ENCODE measurements around the gene BAX. TPM values are rescaled to one million over a fixed set of nuclear protein-coding genes. Genes with fewer than 3 reads are reported as not detected.

Gene BAX
- total and polyA plus RNA-seq, 2 of the 13 experiments (the other 11 are each of a cell fraction or from before 2014, with no cell fraction given), result 139 to 176 TPM

GRCh38 chr19:48975947-48976847 is 21.5 kb downstream of the BAX start (continued):
- TF ChIP-seq IRX3 (CRISPR knock-in tag; IDR thresholded peaks at IDR 0.05; ENCODE audit: borderline replicate concordance, low read depth), result no peak
- TF ChIP-seq MEIS2 (CRISPR knock-in tag; IDR thresholded peaks at IDR 0.05), result no peak
- no peak for TF ChIP-seq ZNF317 (CRISPR knock-in tag; IDR thresholded peaks at IDR 0.05)

GRCh38 chr19:48977061-48977460 is 22.4 kb downstream of the BAX start:
- no peak overlapping the region for H3K4me2 ChIP-seq (ENCODE audit: low read depth, low read length)
- FAIRE-seq (no peak), ATAC-seq (no peak), DNase-seq (ENCODE audit: low spot score) (no peak)
- 94% methylated on average over 2 of the region's 2 CpGs for WGBS (ENCODE audit: low lambda C conversion rate)
- H3K4me1 ChIP-seq (ENCODE audit: insufficient read depth, low read length), result no peaks in the 10 kb centered on the region
- no peak overlapping the region for H3K27ac ChIP-seq (ENCODE audit: extremely low read length, insufficient read depth, low read length)
- intact Hi-C loops (cut with micrococcal nuclease; ENCODE audit: unreplicated experiment), result no loop called here
- no peak overlapping the region for H3K9ac ChIP-seq (ENCODE audit: insufficient read depth, low read depth, low read length)
- H4K20me1 ChIP-seq (ENCODE audit: insufficient read depth, low read length), result no peaks in the 10 kb centered on the region
- TF ChIP-seq PRDM10 (CRISPR knock-in tag; IDR thresholded peaks at IDR 0.05; ENCODE audit: low read depth), result no peak
- no peak for TF ChIP-seq ARID2 (CRISPR knock-in tag; IDR thresholded peaks at IDR 0.05; ENCODE audit: borderline replicate concordance)
- TF ChIP-seq ZNF614 (CRISPR knock-in tag; IDR thresholded peaks at IDR 0.05; ENCODE audit: borderline replicate concordance), result no peak
- H3K36me3 ChIP-seq (replicated peaks in 1 of 2; ENCODE audit: control insufficient read depth in 1 of 2, insufficient read depth in 2 of 2, low read length in 2 of 2), result peaks cover 13 to 31% of the 10 kb centered on the region in 2 experiments; a peak in 4 of 5 replicates
- H2AFZ ChIP-seq (ENCODE audit: low read length), result no peak overlapping the region
- CTCF ChIA-PET (ENCODE audit: low intra/inter-chr PET ratio, low total read pairs), result no interaction called here
- no peaks in the 10 kb centered on the region for H3K27me3 ChIP-seq (ENCODE audit: control insufficient read depth in 1 of 2, insufficient read depth in 2 of 2, low read length in 2 of 2)
- no peaks in the 10 kb centered on the region for H3K79me2 ChIP-seq (ENCODE audit: insufficient read depth, low read length)
- H3K9me3 ChIP-seq (ENCODE audit: low read length), result no peaks in the 10 kb centered on the region
- POLR2A ChIA-PET, result interaction anchor here (4.1 kb wide), 1 partner anchor 16 kb away, joined by 18 read pairs; the partner anchor contains the start of genes GYS1 and RUVBL2
- no peak overlapping the region for H3K4me3 ChIP-seq (replicated peaks in 1 of 3; ENCODE audit: insufficient read depth in 1 of 3, low read depth in 2 of 3, low read length in 3 of 3)
- in situ Hi-C loops (cut with HindIII; ENCODE audit: extremely low pct_ligation_motif_present, low pct_unique_long_range_greater_than_20kb), result no loop called here
- BruUV-seq (replicated peaks), result no TSS peak
